ENCODE measurements around the gene LAMC2.

The LAMC2 gene

DNA sequence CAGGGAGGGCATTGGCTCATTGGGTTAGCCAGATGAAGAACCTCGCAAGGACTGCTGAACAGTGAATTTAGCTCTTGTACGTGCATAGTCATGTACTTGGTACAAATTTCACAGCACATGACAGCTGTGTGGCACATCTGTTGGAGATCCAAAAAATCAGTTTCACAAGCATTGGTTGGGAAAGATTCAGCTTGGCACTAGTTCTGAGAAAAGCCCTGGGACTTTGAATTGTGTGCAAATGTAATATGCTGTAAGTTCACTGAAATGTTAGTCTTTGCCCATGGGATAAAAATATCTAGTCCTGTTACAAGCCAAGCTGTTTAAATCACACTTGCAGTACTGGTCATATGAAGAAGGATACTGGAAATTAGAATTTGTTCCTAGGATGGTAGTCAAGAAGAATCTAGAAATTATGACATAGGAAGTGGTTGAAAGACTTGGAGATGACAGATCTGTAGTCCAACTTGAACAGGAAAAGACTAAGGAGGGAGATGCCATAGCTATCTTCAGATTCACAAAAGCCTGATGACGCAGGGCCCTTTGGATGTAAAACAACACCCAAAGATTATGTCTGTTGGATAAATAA lies 19.2 kb downstream of the LAMC2 start:
- DNase-seq (ENCODE audit: low read depth), result peak; percentile 78
- H3K4me3 ChIP-seq (ENCODE audit: control insufficient read depth, low read depth, low read length), result no peak overlapping the region
- TF ChIP-seq, protein P1, sequence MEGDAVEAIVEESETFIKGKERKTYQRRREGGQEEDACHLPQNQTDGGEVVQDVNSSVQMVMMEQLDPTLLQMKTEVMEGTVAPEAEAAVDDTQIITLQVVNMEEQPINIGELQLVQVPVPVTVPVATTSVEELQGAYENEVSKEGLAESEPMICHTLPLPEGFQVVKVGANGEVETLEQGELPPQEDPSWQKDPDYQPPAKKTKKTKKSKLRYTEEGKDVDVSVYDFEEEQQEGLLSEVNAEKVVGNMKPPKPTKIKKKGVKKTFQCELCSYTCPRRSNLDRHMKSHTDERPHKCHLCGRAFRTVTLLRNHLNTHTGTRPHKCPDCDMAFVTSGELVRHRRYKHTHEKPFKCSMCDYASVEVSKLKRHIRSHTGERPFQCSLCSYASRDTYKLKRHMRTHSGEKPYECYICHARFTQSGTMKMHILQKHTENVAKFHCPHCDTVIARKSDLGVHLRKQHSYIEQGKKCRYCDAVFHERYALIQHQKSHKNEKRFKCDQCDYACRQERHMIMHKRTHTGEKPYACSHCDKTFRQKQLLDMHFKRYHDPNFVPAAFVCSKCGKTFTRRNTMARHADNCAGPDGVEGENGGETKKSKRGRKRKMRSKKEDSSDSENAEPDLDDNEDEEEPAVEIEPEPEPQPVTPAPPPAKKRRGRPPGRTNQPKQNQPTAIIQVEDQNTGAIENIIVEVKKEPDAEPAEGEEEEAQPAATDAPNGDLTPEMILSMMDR (conservative IDR thresholded peaks at IDR 0.05; ENCODE audit: control insufficient read depth, insufficient read depth, low read depth, low read length), result no peak

DNA sequence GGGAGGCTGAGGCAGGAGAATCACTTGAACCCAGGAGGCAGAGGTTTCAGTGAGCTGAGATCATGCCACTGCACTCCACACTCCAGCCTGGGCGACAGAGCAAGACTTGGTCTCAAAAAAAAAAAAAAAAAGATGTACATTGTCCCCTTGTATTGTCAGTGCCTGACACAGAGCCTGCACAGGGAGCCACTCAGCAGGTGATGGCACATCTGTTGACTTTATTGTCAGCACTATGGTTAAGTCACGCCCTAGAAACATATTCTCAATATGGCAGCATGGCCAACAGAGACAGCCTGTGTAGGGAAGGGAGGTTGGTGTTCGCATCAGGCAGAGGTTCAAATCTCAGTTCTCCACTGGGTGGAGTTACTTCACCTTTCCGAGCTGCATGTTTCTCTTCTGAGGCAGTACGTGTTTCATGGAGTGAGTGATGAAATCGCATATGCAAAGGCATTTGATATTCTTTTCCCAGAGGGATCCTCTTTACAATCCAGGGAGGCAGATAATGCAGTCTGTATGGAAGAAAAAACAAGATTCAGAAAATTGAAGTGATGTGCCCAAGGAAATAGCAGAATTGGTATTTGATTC lies 20.6 kb downstream of the LAMC2 start:
- H3K4me3 ChIP-seq (ENCODE audit: control insufficient read depth, low read depth, low read length), result no peak overlapping the region
- no peak for DNase-seq (ENCODE audit: low read depth)
- TF ChIP-seq, protein P1 (conservative IDR thresholded peaks at IDR 0.05; ENCODE audit: control insufficient read depth, insufficient read depth, low read depth, low read length), result no peak

DNA sequence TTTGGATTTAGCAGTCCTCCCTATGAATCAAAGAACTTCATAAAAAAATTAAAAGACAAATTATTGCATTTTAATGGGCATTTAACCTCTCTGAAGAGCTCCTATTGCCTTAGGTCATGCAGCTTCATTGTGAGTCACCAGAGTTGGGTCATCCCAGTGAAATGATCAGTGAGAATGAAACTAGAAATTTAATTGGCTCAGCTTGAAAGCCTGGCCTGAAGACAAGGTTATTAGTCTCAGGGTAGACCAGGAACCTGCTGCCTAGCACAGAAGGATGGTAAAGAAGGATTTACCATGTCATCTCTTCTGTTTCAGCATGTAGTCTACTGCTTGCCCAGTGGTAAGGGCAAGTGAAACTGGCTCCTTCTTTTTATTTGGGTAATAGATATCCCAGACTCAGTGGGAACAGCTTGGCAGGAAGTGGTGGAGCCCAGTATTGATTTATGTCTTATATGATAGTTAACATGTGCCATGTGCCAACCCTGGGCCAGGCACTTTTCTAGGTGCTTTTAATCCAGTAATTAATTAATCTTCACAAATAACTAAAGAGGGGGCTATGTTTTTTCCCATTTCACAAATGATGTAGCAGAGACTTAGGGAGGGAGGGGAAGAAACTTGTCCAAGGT lies 23.6 kb downstream of the LAMC2 start:
- DNase-seq (ENCODE audit: low read depth), result peak; percentile 93
- TF ChIP-seq, protein P1 (conservative IDR thresholded peaks at IDR 0.05; ENCODE audit: control insufficient read depth, insufficient read depth, low read depth, low read length), result no peak

DNA sequence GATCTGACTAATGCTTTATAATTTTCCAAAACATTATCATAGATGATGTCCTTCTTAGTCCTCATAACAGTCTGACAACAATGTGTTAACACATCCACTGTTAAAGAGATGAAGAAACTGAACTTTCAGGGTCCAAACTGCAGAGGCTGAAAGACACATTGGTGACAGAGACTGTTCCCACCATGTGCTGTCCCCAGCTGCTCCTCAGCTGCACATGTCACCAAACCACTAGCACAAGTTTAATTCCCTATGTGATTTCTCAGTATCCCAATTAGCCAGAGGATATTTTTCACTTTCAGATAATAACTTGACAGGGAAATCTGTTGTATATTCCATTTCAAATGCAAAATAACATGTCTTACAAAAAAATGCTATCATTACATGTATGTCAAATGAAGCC lies 24.6 kb downstream of the LAMC2 start:
- TF ChIP-seq, protein P1 (conservative IDR thresholded peaks at IDR 0.05; ENCODE audit: control insufficient read depth, insufficient read depth, low read depth, low read length), result no peak
- DNase-seq (ENCODE audit: low read depth), result no peak
- no peak overlapping the region for H3K4me3 ChIP-seq (ENCODE audit: control insufficient read depth, low read depth, low read length)

More for the DNA sequence above, 23.6 kb downstream of the LAMC2 start:
- no peak overlapping the region for H3K4me3 ChIP-seq (ENCODE audit: control insufficient read depth, low read depth, low read length)

DNA sequence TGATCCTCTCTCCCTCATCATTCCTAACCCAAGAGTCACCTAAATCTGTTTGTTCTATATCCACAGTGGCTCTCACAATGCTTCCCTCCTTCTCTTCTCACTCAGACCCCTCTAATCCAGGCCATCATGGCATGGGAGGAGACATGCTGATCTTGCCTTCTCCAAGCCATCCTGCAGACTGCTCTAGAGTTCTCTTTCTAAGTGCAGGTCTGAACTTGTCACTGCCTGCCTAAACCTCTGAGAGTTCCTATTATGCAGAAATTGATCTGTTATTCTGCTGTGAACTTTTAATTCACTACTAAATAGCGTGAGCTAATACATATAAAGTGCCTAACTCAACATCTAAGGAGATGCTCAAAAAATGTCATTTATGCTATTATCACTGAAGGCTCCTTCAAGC lies 26.8 kb downstream of the LAMC2 start:
- TF ChIP-seq, protein P1 (conservative IDR thresholded peaks at IDR 0.05; ENCODE audit: control insufficient read depth, insufficient read depth, low read depth, low read length), result no peak
- DNase-seq (ENCODE audit: low read depth), result no peak
- H3K4me3 ChIP-seq (ENCODE audit: control insufficient read depth, low read depth, low read length), result no peak overlapping the region

DNA sequence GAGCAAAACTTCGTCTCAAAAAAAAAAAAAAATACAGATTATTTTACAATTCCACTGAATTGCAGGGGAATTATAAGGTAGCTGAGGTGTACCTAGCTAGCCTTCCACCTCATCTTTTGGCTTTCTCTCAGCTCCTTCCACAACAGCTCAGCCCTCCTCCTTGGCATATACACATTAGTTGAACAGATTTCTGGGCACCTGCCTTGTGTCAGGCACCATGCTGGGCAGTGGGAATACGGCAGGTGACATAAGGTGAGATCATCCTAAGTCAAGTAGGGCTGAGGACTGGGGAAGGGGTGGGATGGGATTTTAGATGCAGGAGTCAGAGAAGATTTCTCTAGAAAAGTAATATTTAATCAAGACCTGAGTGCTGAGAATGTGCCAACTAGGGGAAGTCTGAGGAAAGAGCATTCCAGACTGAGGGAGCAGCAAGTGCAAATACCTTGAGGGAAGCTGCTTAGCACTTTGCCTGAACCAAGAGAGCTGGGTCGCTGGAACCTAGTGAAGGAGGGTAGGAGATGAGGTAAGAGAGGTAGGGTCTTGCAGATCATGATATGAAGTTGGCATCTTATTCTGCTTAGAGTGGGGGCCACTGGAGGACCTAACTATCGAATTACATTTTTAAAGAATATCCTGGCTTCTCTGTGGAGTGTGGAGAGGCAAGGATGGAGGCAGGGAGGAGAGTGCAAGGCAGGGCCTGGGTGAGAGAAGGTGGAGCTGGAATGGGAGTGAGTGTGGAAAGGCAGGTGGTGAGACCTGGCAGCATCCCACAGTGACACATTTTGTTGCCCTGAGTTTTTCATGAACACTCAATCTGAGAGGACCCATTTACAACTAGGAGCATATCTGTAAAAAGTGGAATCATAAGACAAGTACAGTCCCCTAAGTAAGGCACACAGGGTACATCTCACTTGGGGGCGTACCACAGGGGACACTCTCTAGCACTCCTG lies 28.2 kb downstream of the LAMC2 start:
- DNase-seq (ENCODE audit: low read depth), result no peak
- TF ChIP-seq, protein P1 (conservative IDR thresholded peaks at IDR 0.05; ENCODE audit: control insufficient read depth, insufficient read depth, low read depth, low read length), result no peak
- no peak overlapping the region for H3K4me3 ChIP-seq (ENCODE audit: control insufficient read depth, low read depth, low read length)

All from fibroblast of mammary gland (primary cell).